ENCODE data around the gene GDF15.
A peak's percentile ranks its signal among the peaks of the same experiment; 100 is the strongest.

Gene GDF15

DNA sequence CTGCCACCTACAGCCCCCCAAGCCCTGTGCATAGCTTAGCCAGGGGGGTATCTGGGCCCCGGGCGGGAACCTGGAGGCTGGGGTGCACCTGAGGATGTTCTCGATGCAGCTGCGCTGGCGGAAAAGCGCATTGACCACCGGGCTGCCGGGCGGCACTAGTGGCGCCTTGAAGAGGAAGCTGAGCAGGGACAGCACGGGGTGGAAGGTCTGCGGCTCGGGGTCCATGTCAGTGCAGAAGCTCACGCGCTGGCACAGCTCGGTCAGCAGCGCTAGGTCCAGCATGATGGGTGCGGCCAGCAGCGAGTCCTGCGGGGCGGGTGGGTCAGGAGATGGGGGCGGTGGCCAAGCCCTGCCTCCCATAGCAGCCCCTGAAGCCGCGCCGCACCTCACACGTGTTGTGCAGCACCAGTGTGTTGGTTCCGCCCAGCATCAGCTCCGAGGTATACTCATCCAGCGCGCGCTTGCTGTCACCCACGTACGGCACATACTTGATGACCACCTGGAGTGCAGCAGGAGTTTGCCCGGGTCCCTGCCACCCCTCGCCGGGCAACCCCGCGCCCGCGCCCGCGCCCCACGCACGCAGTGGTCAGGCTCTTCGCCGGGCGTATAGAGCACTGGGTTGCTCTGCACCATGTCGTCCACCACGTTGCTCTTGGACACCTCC, 49.4 kb downstream of the GDF15 start:
- Histone ChIP-seq H3K36me3 (ENCODE audit: control insufficient read depth in 1 of 2, insufficient read depth in 2 of 2, low read depth in 1 of 2, low read length in 2 of 2) (peaks cover 16 to 51% of the 10 kb centered on the region in 2 experiments), H3K4me3 (ENCODE audit: insufficient read depth in 1 of 2, low read depth in 1 of 2, low read length in 2 of 2) (no peak overlapping the region), H3K79me1 (replicated peaks; ENCODE audit: low read length, poor library complexity, severe bottlenecking) (peaks cover 15% of the 10 kb centered on the region), H3K9ac (ENCODE audit: low read length) (no peak overlapping the region), H3K4ac (ENCODE audit: low read depth in 1 of 2, low read length in 2 of 2) (no peak overlapping the region), H3K4me2 (ENCODE audit: low read length, poor library complexity, severe bottlenecking) (no peak overlapping the region), H2BK120ac (ENCODE audit: low read depth, low read length) (no peak overlapping the region), H2AFZ (ENCODE audit: low read depth, low read length) (no peak overlapping the region), H2BK5ac (ENCODE audit: low read depth, low read length, poor library complexity, severe bottlenecking) (no peak overlapping the region), H3K14ac (ENCODE audit: low read length in 2 of 2) (no peak overlapping the region), H3K27me3 (ENCODE audit: control insufficient read depth in 1 of 2, insufficient read depth in 1 of 2, low read length in 2 of 2) (no peaks in the 10 kb centered on the region), H2BK12ac (ENCODE audit: low read length in 2 of 2) (peak overlapping the region in 1 of 2 experiments; percentile 24), H3K9me3 (ENCODE audit: control insufficient read depth, low read length) (no peaks in the 10 kb centered on the region), H3K18ac (ENCODE audit: low read depth in 1 of 2, low read length in 2 of 2) (no peak overlapping the region), H3K27ac (ENCODE audit: low read length, poor library complexity, severe bottlenecking) (no peak overlapping the region), H3K23ac (ENCODE audit: low read length in 2 of 2) (no peak overlapping the region), H4K8ac (ENCODE audit: low read length) (no peak overlapping the region), H2BK15ac (ENCODE audit: low read depth, poor library complexity, severe bottlenecking) (no peak overlapping the region), H2AK5ac (ENCODE audit: low read length, severe bottlenecking) (no peak overlapping the region), H3K4me1 (ENCODE audit: control insufficient read depth, insufficient read depth, low read depth, low read length) (peaks cover 81% of the 10 kb centered on the region), H4K91ac (ENCODE audit: low read length) (peak overlapping the region; percentile 48)
- no peak for DNase-seq
- 97% methylated on average over 49 of the region's 49 CpGs for WGBS

- Histone ChIP-seq H4K91ac (ENCODE audit: low read length) (peak overlapping the region; percentile 48), H2BK12ac (ENCODE audit: low read length in 2 of 2) (peak overlapping the region in 1 of 2 experiments; percentile 8), H4K8ac (ENCODE audit: low read length) (no peak overlapping the region), H3K18ac (ENCODE audit: low read depth in 1 of 2, low read length in 2 of 2) (peak overlapping the region in 1 of 2 experiments; percentile 55), H3K36me3 (ENCODE audit: control insufficient read depth in 1 of 2, insufficient read depth in 2 of 2, low read depth in 1 of 2, low read length in 2 of 2) (peaks cover 14 to 51% of the 10 kb centered on the region in 2 experiments), H3K4me3 (ENCODE audit: insufficient read depth in 1 of 2, low read depth in 1 of 2, low read length in 2 of 2) (peak overlapping the region in 1 of 2 experiments; percentile 79), H3K27ac (ENCODE audit: low read length, poor library complexity, severe bottlenecking) (no peak overlapping the region), H3K14ac (ENCODE audit: low read length in 2 of 2) (no peak overlapping the region), H3K23ac (ENCODE audit: low read length in 2 of 2) (no peak overlapping the region), H3K9me3 (ENCODE audit: control insufficient read depth, low read length) (no peaks in the 10 kb centered on the region), H3K4ac (ENCODE audit: low read depth in 1 of 2, low read length in 2 of 2) (no peak overlapping the region), H3K79me1 (replicated peaks; ENCODE audit: low read length, poor library complexity, severe bottlenecking) (peaks cover 10% of the 10 kb centered on the region), H2BK120ac (ENCODE audit: low read depth, low read length) (no peak overlapping the region), H2BK5ac (ENCODE audit: low read depth, low read length, poor library complexity, severe bottlenecking) (no peak overlapping the region), H3K9ac (ENCODE audit: low read length) (no peak overlapping the region), H3K27me3 (ENCODE audit: control insufficient read depth in 1 of 2, insufficient read depth in 1 of 2, low read length in 2 of 2) (no peaks in the 10 kb centered on the region), H3K4me2 (ENCODE audit: low read length, poor library complexity, severe bottlenecking) (no peak overlapping the region), H3K4me1 (ENCODE audit: control insufficient read depth, insufficient read depth, low read depth, low read length) (peaks cover 78% of the 10 kb centered on the region), H2AK5ac (ENCODE audit: low read length, severe bottlenecking) (no peak overlapping the region), H2BK15ac (ENCODE audit: low read depth, poor library complexity, severe bottlenecking) (no peak overlapping the region), H2AFZ (ENCODE audit: low read depth, low read length) (no peak overlapping the region)
- peak; percentile 21 for DNase-seq
- 96% methylated on average over 45 of the region's 46 CpGs for WGBS
These were observed 50.1 kb downstream of the GDF15 start for GRCh38 chr19:18435842-18436670.

- H3K27ac ChIP-seq (ENCODE audit: low read length, poor library complexity, severe bottlenecking) = no peak overlapping the region
- no peak overlapping the region for H2BK5ac ChIP-seq (ENCODE audit: low read depth, low read length, poor library complexity, severe bottlenecking)
- peak overlapping the region; percentile 20 for H4K91ac ChIP-seq (ENCODE audit: low read length)
- H2AFZ ChIP-seq (ENCODE audit: low read depth, low read length) = no peak overlapping the region
- no peak overlapping the region for H3K23ac ChIP-seq (ENCODE audit: low read length in 2 of 2)
- no peaks in the 10 kb centered on the region for H3K27me3 ChIP-seq (ENCODE audit: control insufficient read depth in 1 of 2, insufficient read depth in 1 of 2, low read length in 2 of 2)
- peaks cover 72% of the 10 kb centered on the region for H3K4me1 ChIP-seq (ENCODE audit: control insufficient read depth, insufficient read depth, low read depth, low read length)
- peaks cover 5% of the 10 kb centered on the region for H3K79me1 ChIP-seq (replicated peaks; ENCODE audit: low read length, poor library complexity, severe bottlenecking)
- peak overlapping the region; percentile 24 for H2BK120ac ChIP-seq (ENCODE audit: low read depth, low read length)
- peak overlapping the region in 1 of 2 experiments; percentile 8 for H2BK12ac ChIP-seq (ENCODE audit: low read length in 2 of 2)
- no peak overlapping the region for H3K9ac ChIP-seq (ENCODE audit: low read length)
- H3K4ac ChIP-seq (ENCODE audit: low read depth in 1 of 2, low read length in 2 of 2) = peak overlapping the region in 1 of 2 experiments; percentile 33
- H3K9me3 ChIP-seq (ENCODE audit: control insufficient read depth, low read length) = no peaks in the 10 kb centered on the region
- 42% methylated on average over 38 of the region's 67 CpGs for WGBS
- H3K14ac ChIP-seq (ENCODE audit: low read length in 2 of 2) = no peak overlapping the region
- peaks cover 11 to 52% of the 10 kb centered on the region in 2 experiments for H3K36me3 ChIP-seq (ENCODE audit: control insufficient read depth in 1 of 2, insufficient read depth in 2 of 2, low read depth in 1 of 2, low read length in 2 of 2)
- peak overlapping the region; percentile 48 for H3K4me2 ChIP-seq (ENCODE audit: low read length, poor library complexity, severe bottlenecking)
- H2BK15ac ChIP-seq (ENCODE audit: low read depth, poor library complexity, severe bottlenecking) = peak overlapping the region; percentile 68
- H3K18ac ChIP-seq (ENCODE audit: low read depth in 1 of 2, low read length in 2 of 2) = peak overlapping the region in 1 of 2 experiments; percentile 55
- peak overlapping the region; percentile 63 to 79 for H3K4me3 ChIP-seq (ENCODE audit: insufficient read depth in 1 of 2, low read depth in 1 of 2, low read length in 2 of 2)
- DNase-seq = peak; percentile 92
- no peak overlapping the region for H2AK5ac ChIP-seq (ENCODE audit: low read length, severe bottlenecking)
- H4K8ac ChIP-seq (ENCODE audit: low read length) = no peak overlapping the region
These were observed 50.9 kb downstream of the GDF15 start for GRCh38 chr19:18436671-18437490.

Data from mesenchymal stem cell (in vitro differentiated cells and primary cell).